ENCODE measurements around the gene GDPD3. TPM values are rescaled to one million over a fixed set of nuclear protein-coding genes. Genes with fewer than 3 reads are reported as not detected.
A peak's percentile ranks its signal among the peaks of the same experiment; 100 is the strongest.
"Not testable (repeated sequence)": the region's sequence is repeated elsewhere in the genome, so short reads cannot be mapped to it uniquely, and the experiment has no call there.

Gene GDPD3
- total and polyA plus RNA-seq, 12 donors: 0.78 to 17.6 (median 2.8) TPM; not detected in 1

DNA sequence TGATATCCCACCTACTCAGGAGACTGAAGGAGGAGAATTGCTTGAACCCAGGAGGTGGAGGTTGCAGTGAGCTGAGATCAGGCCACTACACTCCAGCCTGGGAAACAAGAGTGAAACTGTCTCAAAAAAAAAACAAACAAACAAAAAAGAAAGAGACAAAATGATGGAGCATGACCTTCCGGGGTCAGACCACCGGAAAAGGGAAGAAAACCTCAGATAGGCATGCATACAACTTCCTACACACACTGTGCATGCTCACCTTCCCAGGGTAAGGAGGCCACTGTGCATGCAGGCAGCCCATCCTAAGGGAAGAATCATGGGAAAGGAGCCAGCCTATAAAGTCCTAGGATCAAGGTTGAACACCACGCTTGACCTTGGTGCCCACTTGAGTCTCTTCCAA, 19.3 kb upstream of the GDPD3 start:
- DNase-seq: no peak
- WGBS, 4 donors: 41 to 61% (median 51%) methylated on average over 3 of the region's 3 CpGs
- no peaks in the 10 kb centered on the region for H3K36me3 ChIP-seq (replicated peaks in 1 of 2)
- no peaks in the 10 kb centered on the region for H3K27me3 ChIP-seq
- no peaks in the 10 kb centered on the region for H3K9me3 ChIP-seq (replicated peaks in 1 of 3)
- no peaks in the 10 kb centered on the region for H3K4me1 ChIP-seq (replicated peaks in 1 of 2)
- no peak overlapping the region for H3K4me3 ChIP-seq
- no peak overlapping the region for H3K27ac ChIP-seq
- TF ChIP-seq CTCF (IDR thresholded peaks at IDR 0.05): no peak
- no peak for TF ChIP-seq POLR2A (IDR thresholded peaks at IDR 0.05)
- intact Hi-C loops (cut with DNase I): loop anchor here in 1 of 2 donors (5.0 kb wide), 1 partner anchor 35 kb away; the partner anchor contains the start of gene YPEL3

GRCh38 chr16:30131869-30132475, 18.6 kb upstream of the GDPD3 start:
- Histone ChIP-seq H3K9me3 (replicated peaks in 1 of 3) (no peaks in the 10 kb centered on the region), H3K36me3 (replicated peaks in 1 of 2) (no peaks in the 10 kb centered on the region), H3K4me3 (no peak overlapping the region), H3K27ac (no peak overlapping the region), H3K27me3 (no peaks in the 10 kb centered on the region), H3K4me1 (replicated peaks in 1 of 2) (no peaks in the 10 kb centered on the region)
- no peak for DNase-seq
- intact Hi-C loops (cut with DNase I): loop anchor here in 1 of 2 donors (5.0 kb wide), 1 partner anchor 35 kb away; the partner anchor contains the start of gene YPEL3
- WGBS, 4 donors: 67 to 83% (median 78%) methylated on average over 3 to 4 of the region's 4 CpGs
- TF ChIP-seq CTCF (IDR thresholded peaks at IDR 0.05) (no peak), POLR2A (IDR thresholded peaks at IDR 0.05) (no peak)

DNA sequence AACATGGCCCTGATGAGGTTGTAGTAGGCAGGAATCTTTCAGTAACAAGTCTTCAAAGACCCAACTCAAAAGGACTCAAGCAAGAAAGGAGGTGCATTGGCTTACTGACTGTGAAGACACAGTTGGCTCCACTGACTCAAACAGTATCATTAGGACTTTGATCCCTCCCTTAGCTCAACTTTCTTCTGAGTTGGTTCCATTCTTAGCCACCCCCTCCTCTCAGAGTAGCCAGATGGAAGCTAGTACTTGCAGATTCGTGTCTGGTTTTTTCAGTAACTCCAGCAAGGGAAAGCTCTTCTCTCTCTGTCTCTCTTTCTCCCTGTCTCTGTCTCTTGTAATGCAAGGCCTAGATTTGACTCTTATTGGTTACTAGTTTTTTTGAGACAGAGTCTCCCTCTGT, 14.7 kb upstream of the GDPD3 start:
- intact Hi-C loops (cut with DNase I): loop anchor here in 1 of 2 donors (10.0 kb wide), 1 partner anchor 57 kb away; the partner anchor contains the start of gene CORO1A
- 88 to 100% (median 91%) methylated on average over 1 of the region's 1 CpG for WGBS, 4 donors
- no peak overlapping the region for H3K4me3 ChIP-seq

DNA sequence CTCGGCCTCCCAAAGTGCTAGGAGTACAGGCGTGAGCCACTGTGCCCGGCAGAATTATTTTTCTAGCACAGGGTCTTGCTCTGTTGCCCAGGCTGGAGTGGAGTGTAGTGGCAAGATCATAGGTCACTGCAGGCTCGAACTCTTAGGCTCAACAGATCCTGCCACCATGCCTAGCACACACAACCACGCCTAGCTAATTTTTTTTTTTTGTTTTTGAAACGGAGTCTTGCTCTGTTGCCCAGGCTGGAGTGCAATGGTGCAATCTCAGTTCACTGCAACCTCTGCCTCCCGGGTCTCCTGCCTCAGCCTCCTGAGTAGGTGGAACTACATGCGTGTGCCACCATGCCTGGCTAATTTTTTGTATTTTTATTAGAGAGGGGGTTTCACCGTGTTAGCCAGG, 12.4 kb upstream of the GDPD3 start:
- not testable (repeated sequence) for H3K27me3 ChIP-seq; DNase-seq; H3K4me3 ChIP-seq; H3K27ac ChIP-seq; H3K36me3 ChIP-seq (replicated peaks in 1 of 2); H3K9me3 ChIP-seq (replicated peaks in 1 of 3)
- intact Hi-C loops (cut with DNase I): loop anchor here in 1 of 2 donors (10.0 kb wide), 1 partner anchor 59 kb away; the partner anchor contains the start of gene CORO1A
- H3K4me1 ChIP-seq (replicated peaks in 1 of 2): peaks cover 7 to 26% of the 10 kb centered on the region in 2 donors
- WGBS, 4 donors: 94 to 95% (median 95%) methylated on average over 8 to 9 of the region's 9 CpGs

More for the DNA sequence above, 14.7 kb upstream of the GDPD3 start:
- TF ChIP-seq POLR2A (IDR thresholded peaks at IDR 0.05) (no peak), CTCF (IDR thresholded peaks at IDR 0.05) (no peak)
- no peaks in the 10 kb centered on the region for H3K36me3 ChIP-seq (replicated peaks in 1 of 2)
- peaks cover 7 to 10% of the 10 kb centered on the region in 2 donors for H3K4me1 ChIP-seq (replicated peaks in 1 of 2)
- DNase-seq: no peak
- no peak overlapping the region for H3K27ac ChIP-seq
- H3K27me3 ChIP-seq: no peaks in the 10 kb centered on the region
- no peaks in the 10 kb centered on the region for H3K9me3 ChIP-seq (replicated peaks in 1 of 3)

GRCh38 chr16:30124985-30125379, 11.6 kb upstream of the GDPD3 start:
- intact Hi-C loops (cut with DNase I): loop anchor here in 1 of 2 donors (10.0 kb wide), 1 partner anchor 60 kb away; the partner anchor contains the start of gene CORO1A
- Histone ChIP-seq H3K27ac (peak overlapping the region in 3 of 5 donors; percentile 72 to 95 (median 93)), H3K4me1 (replicated peaks in 1 of 2) (peaks cover 7 to 26% of the 10 kb centered on the region in 2 donors), H3K27me3 (no peaks in the 10 kb centered on the region), H3K4me3 (no peak overlapping the region), H3K9me3 (replicated peaks in 1 of 3) (no peaks in the 10 kb centered on the region), H3K36me3 (replicated peaks in 1 of 2) (peaks cover 0 to under 1% of the 10 kb centered on the region in 2 donors)
- TF ChIP-seq CTCF (IDR thresholded peaks at IDR 0.05) (no peak), POLR2A (IDR thresholded peaks at IDR 0.05) (no peak)
- WGBS, 4 donors: 93 to 96% (median 94%) methylated on average over 3 to 4 of the region's 4 CpGs
- no peak for DNase-seq

All from adrenal gland (tissue), 12 donors.